ENCODE data around the gene SPEN. TPM values are rescaled to one million over a fixed set of nuclear protein-coding genes. Genes with fewer than 3 reads are reported as not detected.

Gene SPEN
- total RNA-seq, 1 donor from 2014 or later: 39.4 TPM

- Mint-ChIP-seq H3K4me3 (ENCODE audit: unreplicated experiment) (no peak overlapping the region), H3K9me3 (ENCODE audit: low read depth) (no peaks in the 10 kb centered on the region), H3K36me3 (ENCODE audit: low read depth) (peaks cover 15% of the 10 kb centered on the region), H3K27ac (ENCODE audit: unreplicated experiment) (peak overlapping the region; percentile 68), H3K4me1 (ENCODE audit: low read depth) (peaks cover 27% of the 10 kb centered on the region), H3K27me3 (ENCODE audit: low read depth) (no peaks in the 10 kb centered on the region)
- TF ChIP-seq, protein P1, sequence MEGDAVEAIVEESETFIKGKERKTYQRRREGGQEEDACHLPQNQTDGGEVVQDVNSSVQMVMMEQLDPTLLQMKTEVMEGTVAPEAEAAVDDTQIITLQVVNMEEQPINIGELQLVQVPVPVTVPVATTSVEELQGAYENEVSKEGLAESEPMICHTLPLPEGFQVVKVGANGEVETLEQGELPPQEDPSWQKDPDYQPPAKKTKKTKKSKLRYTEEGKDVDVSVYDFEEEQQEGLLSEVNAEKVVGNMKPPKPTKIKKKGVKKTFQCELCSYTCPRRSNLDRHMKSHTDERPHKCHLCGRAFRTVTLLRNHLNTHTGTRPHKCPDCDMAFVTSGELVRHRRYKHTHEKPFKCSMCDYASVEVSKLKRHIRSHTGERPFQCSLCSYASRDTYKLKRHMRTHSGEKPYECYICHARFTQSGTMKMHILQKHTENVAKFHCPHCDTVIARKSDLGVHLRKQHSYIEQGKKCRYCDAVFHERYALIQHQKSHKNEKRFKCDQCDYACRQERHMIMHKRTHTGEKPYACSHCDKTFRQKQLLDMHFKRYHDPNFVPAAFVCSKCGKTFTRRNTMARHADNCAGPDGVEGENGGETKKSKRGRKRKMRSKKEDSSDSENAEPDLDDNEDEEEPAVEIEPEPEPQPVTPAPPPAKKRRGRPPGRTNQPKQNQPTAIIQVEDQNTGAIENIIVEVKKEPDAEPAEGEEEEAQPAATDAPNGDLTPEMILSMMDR (IDR thresholded peaks at IDR 0.05): no peak
- no peak for DNase-seq (ENCODE audit: low spot score)
Observed at GRCh38 chr1:15940110-15941043, 92.9 kb downstream of the SPEN start.

DNA sequence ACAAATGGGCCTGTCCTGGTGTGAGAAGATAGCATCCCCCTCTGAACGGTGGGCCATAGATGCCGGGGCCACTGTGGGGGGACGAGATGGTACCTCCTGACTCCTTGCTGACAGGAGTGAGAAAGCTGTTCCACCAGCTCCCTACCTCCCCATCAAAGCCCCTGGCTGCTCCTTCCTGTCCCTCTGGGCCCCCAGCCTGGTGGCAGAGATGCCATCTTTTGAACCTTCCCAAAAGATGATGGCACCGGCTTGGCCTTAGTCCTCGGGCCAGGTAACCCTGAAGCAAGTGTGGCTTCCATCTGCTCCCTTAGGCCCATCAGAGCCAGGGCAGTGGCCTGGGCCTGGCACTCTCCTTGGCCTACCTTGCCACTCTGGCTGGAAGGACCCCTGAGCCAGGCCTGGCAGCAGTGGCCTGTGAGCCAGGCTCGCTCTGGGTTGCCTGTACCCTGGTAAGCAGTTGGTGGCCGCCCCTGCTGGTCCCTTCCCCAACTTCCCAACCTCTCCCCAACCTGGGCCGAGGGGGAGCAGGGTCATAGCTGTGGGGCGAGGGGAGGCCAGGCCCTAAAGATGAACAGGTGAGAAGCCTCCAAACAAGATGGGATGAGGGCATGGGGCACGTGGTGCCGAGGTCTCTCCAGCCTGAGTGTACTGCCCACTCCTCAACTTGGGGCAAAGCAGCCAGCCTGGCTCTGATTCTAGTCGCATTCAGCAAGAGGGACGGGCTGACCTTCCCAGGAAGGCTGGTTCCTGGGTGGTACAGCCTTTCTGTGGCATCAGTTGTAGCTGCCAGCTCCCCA lies 93.7 kb downstream of the SPEN start:
- H3K27me3 Mint-ChIP-seq (ENCODE audit: low read depth): no peaks in the 10 kb centered on the region
- no peaks in the 10 kb centered on the region for H3K9me3 Mint-ChIP-seq (ENCODE audit: low read depth)
- no peak for DNase-seq (ENCODE audit: low spot score)
- peaks cover 11% of the 10 kb centered on the region for H3K36me3 Mint-ChIP-seq (ENCODE audit: low read depth)
- no peak overlapping the region for H3K4me3 Mint-ChIP-seq (ENCODE audit: unreplicated experiment)
- no peak overlapping the region for H3K27ac Mint-ChIP-seq (ENCODE audit: unreplicated experiment)
- TF ChIP-seq, protein P1 (IDR thresholded peaks at IDR 0.05): no peak
- H3K4me1 Mint-ChIP-seq (ENCODE audit: low read depth): peaks cover 27% of the 10 kb centered on the region

DNA sequence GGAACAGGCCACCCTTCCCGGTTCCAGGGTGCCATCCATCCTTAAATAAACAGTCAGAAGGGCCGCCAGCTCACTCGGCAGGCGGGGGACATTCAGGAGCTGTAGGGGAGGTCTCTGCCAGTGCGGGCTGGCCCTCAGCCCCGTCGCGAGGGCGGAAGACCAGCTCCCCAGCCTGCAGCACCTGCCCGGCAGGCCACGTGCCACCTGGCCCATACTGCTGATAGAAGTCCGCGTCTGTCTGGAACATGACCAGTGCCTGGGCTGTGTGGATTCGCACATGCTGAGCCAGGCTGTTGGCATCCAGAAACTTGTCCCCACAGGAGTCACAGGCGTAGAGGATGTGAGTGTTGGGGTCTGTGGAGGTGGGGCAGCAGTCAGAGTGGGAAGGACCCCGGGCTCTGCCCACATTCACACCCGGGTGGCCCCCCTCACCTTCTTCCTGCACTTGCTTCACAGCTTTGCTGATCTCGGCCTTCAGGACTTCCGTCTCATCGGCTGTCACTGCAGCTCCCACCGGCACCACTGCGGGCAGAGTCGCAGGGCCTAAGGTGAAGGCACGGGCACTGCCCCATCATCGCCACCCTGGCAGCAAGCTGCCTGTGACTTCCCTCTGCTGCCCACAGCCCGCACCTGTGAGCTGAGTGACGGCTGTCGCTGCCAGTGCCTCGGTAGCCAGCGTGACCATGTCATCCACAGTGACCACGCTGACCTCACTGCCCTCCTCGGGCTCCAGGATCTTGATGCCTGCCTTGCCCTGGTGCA lies 94.6 kb downstream of the SPEN start:
- Mint-ChIP-seq H3K9me3 (ENCODE audit: low read depth) (no peaks in the 10 kb centered on the region), H3K27ac (ENCODE audit: unreplicated experiment) (no peak overlapping the region), H3K4me1 (ENCODE audit: low read depth) (peaks cover 27% of the 10 kb centered on the region), H3K36me3 (ENCODE audit: low read depth) (peaks cover 13% of the 10 kb centered on the region), H3K4me3 (ENCODE audit: unreplicated experiment) (no peak overlapping the region), H3K27me3 (ENCODE audit: low read depth) (no peaks in the 10 kb centered on the region)
- DNase-seq (ENCODE audit: low spot score): no peak
- TF ChIP-seq, protein P1 (IDR thresholded peaks at IDR 0.05): no peak

GRCh38 chr1:15942661-15943327 lies 95.3 kb downstream of the SPEN start:
- no peak overlapping the region for H3K4me3 Mint-ChIP-seq (ENCODE audit: unreplicated experiment)
- DNase-seq (ENCODE audit: low spot score): no peak
- peaks cover 12% of the 10 kb centered on the region for H3K36me3 Mint-ChIP-seq (ENCODE audit: low read depth)
- no peak overlapping the region for H3K27ac Mint-ChIP-seq (ENCODE audit: unreplicated experiment)
- no peaks in the 10 kb centered on the region for H3K27me3 Mint-ChIP-seq (ENCODE audit: low read depth)
- TF ChIP-seq, protein P1 (IDR thresholded peaks at IDR 0.05): no peak
- no peaks in the 10 kb centered on the region for H3K9me3 Mint-ChIP-seq (ENCODE audit: low read depth)
- H3K4me1 Mint-ChIP-seq (ENCODE audit: low read depth): peaks cover 24% of the 10 kb centered on the region

Measured in chondrocyte (in vitro differentiated cells).